Measurements from ENCODE around the gene RNASET2.

The RNASET2 gene

DNA sequence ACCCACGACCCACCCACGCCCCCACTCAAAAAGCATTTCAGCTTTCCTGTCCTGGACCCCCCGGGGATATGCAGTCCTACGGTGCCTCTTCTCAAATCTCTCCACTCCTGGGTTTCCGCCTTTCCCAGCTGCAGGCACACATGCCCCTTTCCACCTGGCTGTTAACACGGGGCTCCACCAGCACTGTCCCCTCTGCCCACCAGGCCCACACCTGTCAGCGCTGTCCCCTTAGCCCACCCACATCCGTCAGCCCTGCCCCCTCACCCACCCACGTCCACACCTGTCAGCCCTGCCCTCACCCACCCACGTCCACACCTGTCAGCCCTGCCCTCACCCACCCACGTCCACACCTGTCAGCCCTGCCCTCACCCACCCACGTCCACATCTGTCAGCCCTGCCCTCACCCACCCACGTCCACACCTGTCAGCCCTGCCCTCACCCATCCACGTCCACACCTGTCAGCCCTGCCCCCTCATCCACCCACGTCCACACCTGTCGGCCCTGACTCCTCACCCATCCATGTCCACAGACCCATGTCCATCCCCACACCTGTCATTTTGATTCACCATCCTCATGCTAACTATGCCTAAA, 11.6 kb downstream of the RNASET2 start:
- DNase-seq, result no peak

DNA sequence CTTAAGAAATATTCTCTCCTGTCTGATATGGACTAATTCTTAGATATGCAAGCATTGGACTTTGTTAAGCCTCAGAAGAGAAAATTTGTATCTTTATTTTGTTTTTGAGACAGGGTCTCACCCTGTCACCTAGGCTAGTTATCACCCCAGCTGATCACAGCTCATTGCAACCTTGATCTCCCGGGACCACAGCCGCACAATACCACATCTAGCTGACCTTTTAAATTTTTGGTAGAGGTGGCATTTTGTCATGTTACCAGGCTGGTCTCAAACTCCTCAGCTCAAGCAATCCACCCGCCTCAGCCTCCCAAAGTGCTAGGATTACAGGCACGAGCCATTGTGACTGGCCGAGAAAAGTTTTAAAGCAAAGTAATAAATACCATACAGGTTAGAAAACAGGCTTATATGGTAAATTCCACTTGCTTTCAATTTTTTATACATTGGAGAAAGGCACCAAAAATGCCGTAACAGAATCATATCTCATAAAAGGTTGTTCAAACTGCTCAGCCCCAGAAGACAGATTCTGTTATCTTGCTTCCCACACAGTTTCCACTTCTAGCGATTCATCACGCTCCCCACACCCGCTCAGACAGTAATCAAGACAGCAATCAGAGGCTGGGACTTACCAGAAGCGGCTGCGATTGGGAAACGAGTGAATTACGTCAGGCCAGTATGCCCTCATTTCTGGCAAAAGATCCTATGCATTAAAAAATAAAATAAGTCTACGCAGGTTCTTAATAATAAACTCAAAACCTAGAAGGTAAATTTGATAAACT, 13.8 kb downstream of the RNASET2 start:
- no peak for DNase-seq

DNA sequence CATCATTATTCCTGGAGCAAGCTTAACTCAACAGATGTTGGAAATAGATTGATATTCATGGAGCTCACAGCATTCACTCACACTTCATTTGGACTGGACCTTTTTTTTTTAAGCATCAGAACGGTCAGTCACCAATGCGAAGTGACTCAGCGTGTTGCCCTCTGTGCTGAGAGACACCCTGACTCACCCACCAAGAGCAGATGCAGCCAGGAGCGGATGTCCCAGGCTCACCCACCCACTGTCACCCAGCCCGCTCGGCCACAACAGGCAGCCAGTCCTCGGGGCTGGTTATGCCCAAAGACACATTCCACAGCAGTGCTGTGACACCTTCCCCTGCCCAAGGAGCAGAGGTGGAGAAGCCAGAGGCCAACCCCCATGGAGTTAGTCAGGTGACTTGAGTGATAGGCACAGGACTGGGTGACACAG, 15.7 kb downstream of the RNASET2 start:
- no peak for DNase-seq

DNA sequence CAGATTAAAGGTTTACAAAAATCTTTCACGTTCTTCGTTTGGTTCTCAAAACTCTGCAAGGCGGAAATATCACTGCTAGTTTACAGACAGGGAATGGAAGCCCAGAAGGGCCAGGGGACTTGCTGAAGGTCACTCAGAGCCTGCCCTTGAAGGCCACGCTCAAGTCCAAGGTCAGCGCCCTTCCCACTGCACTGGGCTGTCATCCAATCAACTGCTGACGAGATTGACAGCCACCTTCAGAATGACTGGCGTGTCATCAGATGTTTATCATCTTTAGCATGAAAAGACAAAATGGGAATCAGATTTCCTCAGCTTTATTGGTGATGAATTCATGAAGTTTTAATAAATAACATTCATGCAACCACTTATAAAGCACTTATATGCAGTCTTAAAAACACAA, 16.5 kb downstream of the RNASET2 start:
- no peak for DNase-seq

- no peak for DNase-seq
These were observed 17.0 kb downstream of the RNASET2 start for GRCh38 chr6:166939345-166939744.

GRCh38 chr6:166938704-166939103, 17.6 kb downstream of the RNASET2 start:
- no peak for DNase-seq

- DNase-seq, result no peak
These were observed 18.2 kb downstream of the RNASET2 start for GRCh38 chr6:166938150-166938549.

- DNase-seq, result no peak
These were observed 18.6 kb downstream of the RNASET2 start for GRCh38 chr6:166937746-166938145.

GRCh38 chr6:166936079-166936787, 20.1 kb downstream of the RNASET2 start:
- no peak for DNase-seq

- DNase-seq, result no peak
These were observed 21.0 kb downstream of the RNASET2 start for GRCh38 chr6:166935353-166935752.

GRCh38 chr6:166934174-166934573, 22.2 kb downstream of the RNASET2 start:
- DNase-seq, result no peak

DNA sequence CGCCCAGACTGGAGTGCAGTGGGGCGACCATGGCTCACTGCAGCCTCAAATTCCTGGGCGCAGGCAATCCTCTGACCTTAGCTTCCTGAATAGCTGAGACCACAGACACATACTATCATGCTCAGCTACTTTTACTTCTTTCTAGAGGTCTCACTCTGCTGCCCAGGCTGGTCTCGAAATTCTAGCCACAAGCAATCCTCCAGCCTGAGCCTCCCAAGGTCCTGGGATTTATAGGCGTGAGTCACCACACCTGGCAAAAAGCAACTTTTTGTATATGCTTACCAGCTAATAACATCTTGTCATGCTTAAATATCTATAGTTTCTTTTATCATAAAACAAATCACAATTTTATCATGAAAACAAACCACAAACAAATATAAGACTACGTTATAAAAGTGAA, 23.0 kb downstream of the RNASET2 start:
- DNase-seq, result no peak

GRCh38 chr6:166932616-166933015, 23.7 kb downstream of the RNASET2 start:
- DNase-seq, result no peak

DNA sequence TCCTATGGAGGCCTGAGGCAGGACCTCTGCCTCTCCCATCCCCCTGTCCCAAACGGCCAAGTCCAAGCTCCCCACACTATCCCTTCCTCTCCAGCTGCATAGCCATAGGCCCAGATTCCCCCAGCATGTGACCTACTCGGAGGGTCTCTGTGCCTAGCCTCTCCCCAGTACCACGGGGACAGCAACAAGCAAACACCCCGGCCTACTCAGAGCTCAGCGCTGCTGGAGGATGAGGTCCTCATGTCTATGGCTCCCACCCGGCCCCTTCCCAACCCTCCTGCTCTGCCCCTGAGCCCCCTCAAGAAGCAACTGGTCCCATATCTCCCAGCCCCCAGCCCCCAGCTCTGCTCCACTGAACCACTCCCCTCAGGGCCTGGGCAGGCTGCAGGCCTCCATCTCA, 24.2 kb downstream of the RNASET2 start:
- DNase-seq, result no peak

DNA sequence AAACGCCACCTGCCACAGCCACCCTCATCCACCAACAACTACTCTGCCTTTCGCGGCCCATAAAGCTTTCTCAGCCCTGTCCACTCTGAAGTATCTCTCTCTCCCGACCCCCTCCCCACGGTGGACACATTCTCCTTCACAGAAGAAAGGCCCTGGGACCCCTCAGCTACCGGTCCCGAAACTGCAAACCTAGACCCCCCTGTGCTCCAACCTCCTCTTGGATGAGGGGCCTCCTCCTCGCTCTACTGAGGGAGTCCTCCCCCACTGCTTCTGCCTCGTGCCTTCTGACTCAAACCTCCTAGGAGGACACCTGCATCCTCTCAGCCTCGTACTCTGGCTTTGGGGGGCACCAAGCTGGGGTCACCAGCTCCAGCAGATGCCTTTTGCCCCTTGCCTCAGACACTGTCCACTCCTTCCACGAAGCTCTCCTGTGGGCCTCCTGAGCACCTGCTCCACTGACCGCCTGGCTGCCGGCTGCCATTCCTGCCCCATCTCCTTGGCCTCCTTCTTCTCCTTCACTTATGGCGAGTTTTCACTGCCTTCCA, 24.9 kb downstream of the RNASET2 start:
- DNase-seq, result no peak

DNA sequence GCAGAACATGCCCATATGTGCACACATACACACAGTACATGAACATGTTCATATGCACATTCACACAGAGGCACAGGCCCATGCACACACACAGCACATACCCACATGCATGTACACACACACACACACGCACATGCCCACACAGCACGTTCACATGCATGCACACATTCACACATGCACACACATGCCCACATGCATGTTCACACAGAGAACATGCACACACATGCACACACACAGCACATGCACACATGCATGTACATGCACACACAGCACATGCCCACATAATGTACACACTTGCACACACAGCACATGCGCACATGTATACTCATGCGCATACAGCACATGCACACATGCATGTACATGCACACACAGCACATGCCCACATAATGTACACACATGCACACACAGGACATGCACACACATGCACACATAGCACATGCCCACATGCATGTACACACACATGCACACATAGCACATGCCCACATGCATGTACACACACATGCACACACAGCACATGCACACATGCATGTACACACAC, 25.9 kb downstream of the RNASET2 start:
- no peak for DNase-seq

DNA sequence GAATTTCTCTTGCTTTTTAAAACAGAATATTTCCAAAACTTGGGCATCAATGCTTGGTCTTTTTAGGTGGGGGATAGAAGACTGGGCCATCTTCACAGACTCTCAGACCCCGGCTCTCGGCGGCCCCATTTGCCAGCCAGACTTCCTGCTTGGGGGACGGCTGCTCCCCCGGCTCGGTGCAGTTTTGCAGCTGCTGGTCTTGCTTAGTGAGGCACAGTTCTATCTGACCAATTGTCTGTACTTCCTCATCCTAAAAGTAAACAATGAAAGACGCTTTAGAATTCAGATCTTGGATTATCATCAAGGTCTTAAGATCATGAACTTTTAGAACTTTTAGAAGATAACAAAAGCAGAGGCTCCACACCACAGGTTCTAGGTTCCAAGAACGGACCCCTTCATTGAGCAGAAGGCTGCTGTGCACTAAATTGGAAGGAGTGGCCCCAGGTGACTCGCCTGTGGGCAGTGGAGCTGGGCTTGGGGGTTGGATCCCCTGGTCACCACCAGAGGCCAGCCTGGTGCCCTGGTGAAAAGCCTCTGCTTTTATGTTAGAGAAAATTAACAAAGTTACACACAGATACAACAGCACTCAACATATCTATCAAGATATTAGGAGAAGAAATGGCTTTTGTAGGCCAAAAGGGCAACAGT, 26.7 kb downstream of the RNASET2 start:
- no peak for DNase-seq

GRCh38 chr6:166928644-166929541, 27.5 kb downstream of the RNASET2 start:
- no peak for DNase-seq

- no peak for DNase-seq
These were observed 28.3 kb downstream of the RNASET2 start for GRCh38 chr6:166927935-166928643.

GRCh38 chr6:166927240-166927934, 29.0 kb downstream of the RNASET2 start:
- no peak for DNase-seq

DNA sequence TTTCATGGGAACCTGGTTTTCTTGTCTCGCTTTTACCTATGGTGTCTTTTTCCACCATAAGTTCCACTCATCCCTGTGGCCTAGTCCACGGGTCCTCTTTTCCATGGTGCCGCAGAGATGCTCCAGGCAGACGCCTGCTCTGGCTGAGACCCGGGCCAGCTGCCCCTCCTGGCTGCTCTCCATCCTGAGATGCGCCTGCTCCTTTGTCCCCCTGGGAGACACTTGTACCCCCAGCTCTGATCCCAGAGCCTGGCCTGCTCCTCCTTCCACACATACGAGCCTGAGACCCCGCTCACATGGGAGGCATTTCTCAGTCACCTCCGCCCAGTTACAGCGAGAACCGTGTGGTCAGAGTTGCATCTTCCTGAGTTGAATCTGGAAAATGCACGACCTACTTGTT, 29.6 kb downstream of the RNASET2 start:
- no peak for DNase-seq

All from activated CD4-positive, CD25-positive, alpha-beta regulatory T cell treated with anti-CD3 and anti-CD28 coated beads, Interleukin-2, amount 50 U/mL, for 72 hours (primary cell).